Measurements from ENCODE around the gene STX4.
"Not testable (repeated sequence)": the region's sequence is repeated elsewhere in the genome, so short reads cannot be mapped to it uniquely, and the experiment has no call there.

The STX4 gene

DNA sequence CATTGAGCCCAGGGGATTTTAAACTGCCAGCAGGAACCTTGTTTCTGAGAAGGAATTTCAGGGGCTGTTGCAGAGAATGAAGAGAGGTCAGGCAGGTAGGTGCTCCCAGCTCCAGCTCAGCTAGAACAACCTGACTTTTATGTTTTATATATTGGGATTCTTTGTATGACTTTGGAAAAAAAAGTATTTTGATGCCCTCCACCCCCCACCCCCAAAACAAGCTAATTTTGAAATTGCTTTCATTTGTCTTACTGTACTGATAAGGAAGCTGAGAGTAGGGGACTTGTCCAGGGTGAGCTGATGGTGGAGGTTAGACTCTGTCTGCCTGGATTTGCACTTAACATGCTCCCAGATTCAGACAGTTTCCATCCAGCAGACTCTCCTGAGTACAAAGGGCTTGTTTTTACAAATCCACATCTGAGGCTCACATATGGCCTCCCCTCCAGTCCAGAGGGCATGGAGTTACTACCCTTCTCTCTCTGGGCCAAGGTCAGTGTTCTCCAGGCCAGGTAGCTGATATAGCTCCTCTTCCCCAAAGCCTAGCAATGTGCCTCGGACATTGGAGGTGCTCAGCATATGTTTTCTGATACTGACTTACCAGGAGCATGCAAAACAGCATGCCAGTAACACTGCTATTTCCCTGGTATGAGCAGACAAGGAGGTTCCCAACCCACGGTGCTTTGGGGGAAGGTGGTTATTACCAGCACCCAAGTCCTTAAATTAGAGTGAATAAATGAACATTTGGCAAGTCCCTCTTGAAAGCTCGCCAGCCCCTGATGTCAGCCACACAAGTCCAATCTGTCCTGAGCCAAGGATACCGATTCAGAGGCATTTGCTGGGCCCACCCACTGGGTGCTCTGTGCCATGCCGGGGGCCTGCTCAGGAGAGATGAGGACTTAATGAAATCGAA is 34.3 kb upstream of the STX4 start:
- no peak for DNase-seq

- no peak for DNase-seq
Measured at GRCh38 chr16:31000671-31001382, 32.5 kb upstream of the STX4 start.

DNA sequence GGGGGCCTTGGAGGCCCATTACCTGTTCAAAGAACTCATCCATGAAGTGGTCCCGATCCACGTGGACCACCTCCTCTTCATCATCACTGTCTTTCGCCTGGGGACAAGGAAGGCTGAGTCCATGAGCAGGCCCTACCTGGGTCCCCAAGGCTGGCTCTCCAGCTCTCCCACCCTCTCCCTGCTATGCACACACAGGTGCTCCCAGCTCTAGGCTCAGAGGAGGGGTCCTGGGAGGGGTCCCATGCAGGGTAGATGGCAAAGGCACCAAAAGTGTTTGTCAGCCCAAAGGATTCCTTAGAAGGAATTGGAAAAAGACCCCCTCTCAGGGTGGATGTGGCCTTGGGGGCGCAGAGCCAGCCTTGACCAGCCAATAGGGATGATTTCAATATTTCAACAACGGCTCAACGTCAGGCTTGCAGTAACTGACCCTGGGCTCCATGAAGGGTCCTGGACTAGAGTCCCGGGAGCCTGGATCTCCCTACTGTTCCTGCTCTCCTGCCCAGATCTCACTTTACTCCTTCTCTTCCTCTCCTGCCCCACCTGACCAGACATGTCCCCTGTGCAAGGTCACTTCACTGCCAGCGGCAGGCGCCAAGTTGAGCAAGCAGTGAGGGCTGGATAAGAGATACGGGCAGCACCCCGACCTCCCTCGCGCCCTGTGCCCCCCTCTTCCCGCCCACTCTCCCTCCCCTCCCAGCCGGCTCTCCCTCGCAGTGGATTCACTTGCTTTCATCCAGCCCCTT is 31.7 kb upstream of the STX4 start:
- no peak for DNase-seq

DNA sequence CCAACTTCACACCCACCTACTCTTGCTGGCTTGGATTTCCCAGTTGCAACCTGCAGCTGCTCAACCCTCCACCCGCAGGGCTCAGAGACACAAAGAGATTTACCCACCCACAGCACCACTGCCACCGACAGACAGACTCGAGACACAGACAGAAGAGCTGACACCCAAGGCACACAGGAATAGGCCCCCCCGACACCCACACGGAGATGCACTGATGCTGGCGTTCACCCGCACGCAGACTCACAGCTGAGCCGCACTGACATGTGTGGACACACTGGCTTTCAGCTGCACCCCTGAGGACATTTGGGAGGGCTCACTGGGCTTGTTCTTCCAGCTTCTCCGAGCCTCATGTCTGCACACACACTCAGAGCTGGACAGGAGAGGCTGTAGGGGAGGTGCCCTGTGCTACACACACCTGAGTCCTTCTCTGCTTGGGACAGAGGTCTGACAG is 31.1 kb upstream of the STX4 start:
- no peak for DNase-seq

GRCh38 chr16:31002862-31003341 is 30.5 kb upstream of the STX4 start:
- no peak for DNase-seq

GRCh38 chr16:31003744-31004143 is 29.6 kb upstream of the STX4 start:
- no peak for DNase-seq

- DNase-seq = no peak
Measured at GRCh38 chr16:31004658-31005057, 28.7 kb upstream of the STX4 start.

DNA sequence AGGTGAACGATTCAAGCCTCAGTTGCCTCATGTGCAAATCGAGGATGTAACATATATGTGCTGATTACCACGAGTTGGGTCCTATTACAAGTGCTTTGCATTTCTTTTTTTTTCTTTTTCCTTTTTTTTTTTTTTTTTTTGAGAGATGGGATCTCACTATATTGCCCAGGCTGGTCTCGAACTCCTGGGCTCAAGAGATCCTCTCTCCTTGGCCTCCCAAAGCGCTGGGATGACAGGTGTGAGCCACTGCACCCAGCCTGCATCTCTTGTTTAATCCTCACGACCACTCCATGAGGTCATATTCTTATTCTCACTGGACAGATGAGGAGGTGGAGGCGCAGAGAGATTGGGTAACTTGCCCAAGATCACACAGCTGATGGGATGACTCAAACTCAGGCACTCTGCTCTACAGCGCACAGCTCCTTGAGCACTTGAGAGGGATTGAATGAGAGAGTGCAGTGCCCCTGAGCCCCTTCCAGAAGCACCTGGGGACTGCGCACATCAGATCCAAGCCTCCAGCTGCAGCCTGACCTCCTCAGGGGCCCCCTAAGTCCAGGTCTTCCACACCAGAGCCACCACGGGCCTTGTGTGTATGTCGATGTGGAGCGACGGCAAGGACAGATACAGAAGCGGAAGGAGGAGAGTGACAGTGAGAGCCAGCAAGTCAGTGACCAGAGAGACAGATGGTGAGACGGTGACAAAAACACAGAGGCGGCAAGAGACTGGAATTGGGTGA is 27.8 kb upstream of the STX4 start:
- no peak for DNase-seq

DNA sequence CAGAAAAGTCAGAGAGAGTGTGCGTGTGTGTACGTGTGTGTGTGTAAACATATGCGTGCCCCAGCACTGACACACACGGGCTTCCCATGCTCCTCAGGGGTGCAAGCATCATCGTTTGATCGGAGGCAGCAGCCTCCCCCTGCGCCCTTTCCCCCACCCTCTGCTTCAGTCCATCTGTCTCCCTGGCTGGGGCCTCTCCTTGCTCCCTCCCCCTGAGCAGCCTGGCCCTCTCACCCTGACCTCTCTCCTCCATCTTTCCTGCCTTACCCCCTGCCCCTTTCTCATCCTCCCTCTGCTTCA is 27.3 kb upstream of the STX4 start:
- no peak for DNase-seq

DNA sequence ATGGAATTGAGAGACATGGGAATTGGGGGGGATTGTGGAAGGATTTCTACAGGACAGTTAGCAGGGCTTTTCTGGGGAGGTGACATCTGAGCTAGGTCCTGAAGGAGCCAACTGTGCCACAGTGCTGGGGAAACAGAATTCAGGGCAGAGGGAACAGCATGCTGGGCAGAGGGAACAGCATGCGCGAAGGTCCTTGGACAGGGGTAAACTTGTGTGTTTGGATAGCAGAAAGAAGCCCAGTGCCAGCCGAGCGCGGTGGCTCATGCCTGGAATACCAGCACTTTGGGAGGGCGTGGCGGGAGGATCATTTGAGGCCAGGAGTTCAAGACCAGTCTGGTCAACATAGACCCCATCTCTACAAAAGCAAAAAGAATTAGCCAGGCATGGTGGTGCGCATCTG is 26.8 kb upstream of the STX4 start:
- DNase-seq = no peak

DNA sequence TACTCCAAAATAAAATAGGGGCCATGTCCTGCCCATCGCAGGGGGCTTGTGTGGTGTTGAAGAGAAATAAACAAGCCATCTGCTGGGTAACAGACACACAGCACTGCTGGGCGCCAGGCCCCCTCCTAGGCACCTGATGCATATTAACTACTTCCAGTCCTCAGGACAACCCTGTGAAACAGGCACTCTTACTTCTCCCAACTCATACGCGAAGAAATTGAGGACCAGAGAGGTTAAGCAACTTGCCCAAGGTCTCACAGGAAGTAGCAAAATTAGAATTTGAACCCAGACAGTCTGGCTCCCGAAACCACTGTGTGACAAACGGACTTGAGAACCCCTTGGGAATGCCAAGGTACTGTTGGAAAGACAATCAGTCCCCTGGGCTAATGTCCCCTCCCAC is 25.7 kb upstream of the STX4 start:
- DNase-seq = no peak

DNA sequence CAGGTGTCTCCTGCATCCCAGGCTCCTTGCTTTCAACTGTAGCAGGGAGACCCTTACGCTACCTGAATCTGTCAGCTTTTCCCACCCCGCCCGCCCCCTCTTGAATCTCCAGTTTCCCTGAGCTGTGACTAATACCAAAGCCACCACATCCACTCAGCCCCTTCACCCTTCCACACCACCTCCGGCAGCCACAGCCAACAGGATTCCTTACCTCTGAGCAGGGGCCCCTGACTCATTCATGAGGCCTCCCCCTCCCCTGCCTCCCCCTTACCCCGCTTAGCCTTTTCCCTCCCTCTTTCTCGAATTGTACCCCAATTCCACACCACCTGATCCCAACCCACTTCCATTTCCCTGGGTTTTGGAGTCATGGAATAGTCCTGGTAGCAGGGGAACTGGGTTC is 25.2 kb upstream of the STX4 start:
- DNase-seq = no peak

DNA sequence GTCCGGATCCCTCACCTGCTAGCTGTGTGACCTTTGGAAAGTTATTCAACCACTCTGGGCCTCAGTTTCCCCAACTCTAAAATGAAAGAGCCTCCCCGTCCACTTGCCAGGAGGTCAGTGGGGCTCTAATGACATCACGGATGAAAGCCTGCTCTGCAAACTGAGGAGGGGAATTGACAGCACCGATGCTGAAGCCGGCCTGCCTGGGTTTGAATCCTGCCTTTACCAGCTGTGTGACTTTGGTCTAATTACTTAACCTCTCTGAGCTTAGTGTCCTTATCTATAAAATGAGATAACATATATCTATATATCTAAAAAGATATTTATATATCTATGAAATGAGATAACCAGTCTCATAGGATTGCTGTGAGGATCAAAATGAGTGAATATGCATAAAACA is 24.8 kb upstream of the STX4 start:
- no peak for DNase-seq

DNA sequence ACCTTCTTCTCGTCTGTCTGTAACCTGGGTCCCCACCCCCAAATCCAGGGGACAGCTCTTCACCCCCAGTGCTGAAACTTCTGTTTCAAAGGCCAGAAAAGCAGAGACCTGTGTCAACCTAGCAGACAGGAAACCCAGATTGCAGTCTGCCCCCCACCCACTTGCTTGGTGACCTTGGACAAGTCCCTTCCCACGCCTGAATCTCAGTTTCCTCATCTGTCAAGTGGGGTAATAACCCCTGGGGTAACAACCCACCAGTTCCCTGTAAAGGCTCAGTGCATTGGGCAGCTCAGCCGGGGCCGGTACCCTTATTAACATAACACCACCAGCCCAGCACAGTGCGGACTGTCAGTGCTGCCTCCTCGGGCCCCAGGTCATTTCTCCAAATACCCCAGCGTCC is 24.2 kb upstream of the STX4 start:
- no peak for DNase-seq

- no peak for DNase-seq
Measured at GRCh38 chr16:31009894-31010584, 23.3 kb upstream of the STX4 start.

- DNase-seq = peak; percentile 67
Measured at GRCh38 chr16:31010585-31011325, 22.6 kb upstream of the STX4 start, which contains the start of gene STX1B. Gene STX1B (minus strand): TSS chr16:31010638. CDS start chr16:31010396, 242 bp downstream.

DNA sequence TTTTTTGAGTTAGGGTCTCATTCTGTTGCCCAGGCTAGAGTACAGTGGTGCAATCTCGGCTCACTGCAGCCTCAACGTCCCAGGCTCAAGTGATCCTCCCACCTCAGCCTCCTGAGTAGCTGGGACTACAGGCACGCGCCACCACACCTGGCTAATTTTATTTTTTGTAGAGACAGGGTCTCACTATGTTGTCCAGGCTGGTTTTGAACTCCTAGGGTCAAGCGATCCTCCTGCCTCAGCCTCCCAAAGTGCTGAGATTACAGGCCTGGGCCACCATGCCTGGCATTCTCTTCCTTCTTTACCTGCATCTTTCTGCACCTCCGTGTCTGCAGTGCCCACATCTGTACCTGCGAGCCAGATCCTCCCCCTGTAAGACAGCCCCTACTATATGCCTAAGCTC is 21.5 kb upstream of the STX4 start:
- DNase-seq = not testable (repeated sequence)

GRCh38 chr16:31013292-31013691 is 20.1 kb upstream of the STX4 start:
- not testable (repeated sequence) for DNase-seq

- no peak for DNase-seq
Measured at GRCh38 chr16:31016018-31016417, 17.3 kb upstream of the STX4 start.

DNA sequence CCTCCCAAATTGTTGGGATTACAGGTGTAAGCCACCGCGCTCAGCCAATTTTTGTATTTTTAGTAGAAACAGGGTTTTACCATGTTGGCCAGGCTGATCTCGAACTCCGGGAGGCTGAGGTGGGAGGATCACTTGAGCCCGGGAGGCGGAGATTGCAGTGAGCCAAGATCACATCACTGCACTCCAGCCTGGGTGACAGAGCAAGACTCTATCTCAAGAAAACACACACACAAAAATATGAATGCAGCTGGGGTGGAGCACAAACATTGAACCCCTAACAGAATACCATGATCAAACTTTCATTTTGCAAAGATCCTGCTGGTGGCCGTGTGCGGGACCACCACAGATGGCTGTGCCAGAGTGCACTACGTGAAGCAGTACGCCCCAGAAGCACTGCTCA is 15.6 kb upstream of the STX4 start:
- DNase-seq = not testable (repeated sequence)

- no peak for DNase-seq
Measured at GRCh38 chr16:31020536-31020935, 12.8 kb upstream of the STX4 start.
